ENCODE results near the gene NTHL1. TPM values are rescaled to one million over a fixed set of nuclear protein-coding genes. Genes with fewer than 3 reads are reported as not detected.

Gene NTHL1
- total and polyA plus RNA-seq, 9 donors: 11.5 to 20.2 (median 14.5) TPM

- Histone ChIP-seq H3K4me3 (ENCODE audit: low read length) (no peak overlapping the region), H3K27me3 (ENCODE audit: control insufficient read depth, insufficient read depth, low read length) (no peaks in the 10 kb centered on the region), H3K9me3 (replicated peaks; ENCODE audit: control insufficient read depth, low read depth, low read length) (no peaks in the 10 kb centered on the region), H3K27ac (ENCODE audit: low read length) (no peak overlapping the region), H3K4me1 (ENCODE audit: control insufficient read depth, insufficient read depth, low read length) (peaks cover 32% of the 10 kb centered on the region), H3K36me3 (ENCODE audit: control insufficient read depth, insufficient read depth, low read length) (peaks cover 92% of the 10 kb centered on the region)
- 26% methylated on average over 98 of the region's 101 CpGs for WGBS (ENCODE audit: insufficient coverage)
- peak; percentile 82 for DNase-seq
These were observed 43.3 kb upstream of the NTHL1 start for GRCh38 chr16:2090777-2091546.

- H3K4me3 ChIP-seq (ENCODE audit: low read length): no peak overlapping the region
- H3K4me1 ChIP-seq (ENCODE audit: control insufficient read depth, insufficient read depth, low read length): peaks cover 32% of the 10 kb centered on the region
- H3K27me3 ChIP-seq (ENCODE audit: control insufficient read depth, insufficient read depth, low read length): no peaks in the 10 kb centered on the region
- 84% methylated on average over 14 of the region's 14 CpGs for WGBS (ENCODE audit: insufficient coverage)
- DNase-seq: no peak
- peak overlapping the region; percentile 7 for H3K27ac ChIP-seq (ENCODE audit: low read length)
- H3K9me3 ChIP-seq (replicated peaks; ENCODE audit: control insufficient read depth, low read depth, low read length): no peaks in the 10 kb centered on the region
- H3K36me3 ChIP-seq (ENCODE audit: control insufficient read depth, insufficient read depth, low read length): peaks cover 92% of the 10 kb centered on the region
These were observed 42.8 kb upstream of the NTHL1 start for GRCh38 chr16:2090481-2090776.

DNA sequence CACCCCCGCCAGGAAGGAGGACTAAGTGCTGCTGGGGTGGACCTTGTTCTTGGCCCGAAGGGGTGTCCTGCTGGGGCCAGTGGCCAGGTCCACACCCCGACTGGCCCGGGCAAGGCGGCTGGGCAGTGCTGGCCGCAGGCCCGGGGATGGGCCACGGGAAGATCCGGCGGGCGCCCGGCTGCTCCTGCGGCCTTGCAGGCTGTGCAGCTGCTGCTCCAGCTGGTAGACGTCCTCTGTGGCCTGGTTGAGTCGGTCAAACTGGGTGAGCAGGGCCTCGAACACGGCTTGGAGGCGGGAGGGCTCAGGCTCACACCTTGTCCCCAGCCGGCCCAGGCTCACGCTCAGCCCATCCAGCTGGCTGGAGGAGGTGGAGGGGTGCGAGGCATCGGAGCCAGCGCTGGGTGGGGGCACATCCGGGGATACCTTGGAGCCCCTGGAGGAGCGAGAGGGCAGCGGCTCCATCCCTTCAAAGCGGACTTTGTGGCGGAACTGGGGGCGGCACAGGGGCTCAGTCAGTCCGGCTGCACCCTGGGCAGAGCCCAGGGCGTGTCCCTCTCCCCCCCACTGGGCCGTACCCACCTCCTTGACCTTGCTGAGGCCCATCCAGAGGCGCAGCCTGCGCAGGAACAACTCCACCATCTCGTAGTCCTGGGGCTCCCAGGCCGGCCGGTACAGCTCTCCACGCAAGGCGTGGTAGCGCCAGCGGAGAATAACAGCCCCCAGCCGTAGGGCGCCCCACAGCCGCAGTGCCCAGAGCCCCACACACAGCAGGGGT is 42.3 kb upstream of the NTHL1 start:
- no peaks in the 10 kb centered on the region for H3K9me3 ChIP-seq (replicated peaks; ENCODE audit: control insufficient read depth, low read depth, low read length)
- 82% methylated on average over 36 of the region's 44 CpGs for WGBS (ENCODE audit: insufficient coverage)
- H3K27me3 ChIP-seq (ENCODE audit: control insufficient read depth, insufficient read depth, low read length): no peaks in the 10 kb centered on the region
- no peak overlapping the region for H3K4me3 ChIP-seq (ENCODE audit: low read length)
- H3K4me1 ChIP-seq (ENCODE audit: control insufficient read depth, insufficient read depth, low read length): peaks cover 32% of the 10 kb centered on the region
- peak overlapping the region; percentile 13 for H3K27ac ChIP-seq (ENCODE audit: low read length)
- peak; percentile 58 for DNase-seq
- H3K36me3 ChIP-seq (ENCODE audit: control insufficient read depth, insufficient read depth, low read length): peaks cover 93% of the 10 kb centered on the region

DNA sequence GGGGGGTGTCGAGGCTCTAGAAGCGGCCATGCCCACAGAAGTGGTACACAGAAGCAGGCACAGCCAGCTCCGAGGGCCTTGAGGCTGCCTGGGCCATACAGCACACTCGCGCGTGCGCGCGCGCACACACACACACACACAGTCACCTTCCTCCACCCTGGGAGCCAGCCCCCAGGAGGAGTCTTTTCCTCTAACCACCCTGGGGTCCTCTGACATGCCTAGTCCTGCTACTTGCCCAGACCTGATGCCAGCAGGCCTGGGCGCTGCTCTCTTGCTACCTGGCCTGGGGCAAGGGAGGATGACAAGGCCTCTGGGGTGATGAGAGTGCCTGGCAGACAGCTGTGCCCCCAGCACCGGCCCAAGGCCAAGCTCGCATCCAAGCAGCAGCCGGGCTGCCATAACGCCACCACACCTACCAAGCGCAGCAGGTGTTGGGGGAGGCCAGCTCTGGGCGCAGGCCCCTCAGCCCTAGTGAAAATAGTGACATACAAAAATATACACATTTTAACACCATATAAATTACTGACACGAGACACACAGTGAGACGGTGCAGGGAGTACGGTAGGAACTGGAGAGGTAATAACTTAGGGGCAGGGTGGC is 41.2 kb upstream of the NTHL1 start:
- Histone ChIP-seq H3K9me3 (replicated peaks; ENCODE audit: control insufficient read depth, low read depth, low read length) (no peaks in the 10 kb centered on the region), H3K36me3 (ENCODE audit: control insufficient read depth, insufficient read depth, low read length) (peaks cover 92% of the 10 kb centered on the region), H3K27me3 (ENCODE audit: control insufficient read depth, insufficient read depth, low read length) (no peaks in the 10 kb centered on the region), H3K4me3 (ENCODE audit: low read length) (no peak overlapping the region), H3K4me1 (ENCODE audit: control insufficient read depth, insufficient read depth, low read length) (peaks cover 32% of the 10 kb centered on the region), H3K27ac (ENCODE audit: low read length) (no peak overlapping the region)
- no peak for DNase-seq
- 83% methylated on average over 5 of the region's 20 CpGs for WGBS (ENCODE audit: insufficient coverage)

GRCh38 chr16:2087748-2088631 is 40.4 kb upstream of the NTHL1 start:
- Histone ChIP-seq H3K4me3 (ENCODE audit: low read length) (no peak overlapping the region), H3K9me3 (replicated peaks; ENCODE audit: control insufficient read depth, low read depth, low read length) (no peaks in the 10 kb centered on the region), H3K27ac (ENCODE audit: low read length) (no peak overlapping the region), H3K4me1 (ENCODE audit: control insufficient read depth, insufficient read depth, low read length) (peaks cover 40% of the 10 kb centered on the region), H3K27me3 (ENCODE audit: control insufficient read depth, insufficient read depth, low read length) (no peaks in the 10 kb centered on the region), H3K36me3 (ENCODE audit: control insufficient read depth, insufficient read depth, low read length) (peaks cover 92% of the 10 kb centered on the region)
- no peak for DNase-seq
- WGBS (ENCODE audit: insufficient coverage): 80% methylated on average over 34 of the region's 41 CpGs

DNA sequence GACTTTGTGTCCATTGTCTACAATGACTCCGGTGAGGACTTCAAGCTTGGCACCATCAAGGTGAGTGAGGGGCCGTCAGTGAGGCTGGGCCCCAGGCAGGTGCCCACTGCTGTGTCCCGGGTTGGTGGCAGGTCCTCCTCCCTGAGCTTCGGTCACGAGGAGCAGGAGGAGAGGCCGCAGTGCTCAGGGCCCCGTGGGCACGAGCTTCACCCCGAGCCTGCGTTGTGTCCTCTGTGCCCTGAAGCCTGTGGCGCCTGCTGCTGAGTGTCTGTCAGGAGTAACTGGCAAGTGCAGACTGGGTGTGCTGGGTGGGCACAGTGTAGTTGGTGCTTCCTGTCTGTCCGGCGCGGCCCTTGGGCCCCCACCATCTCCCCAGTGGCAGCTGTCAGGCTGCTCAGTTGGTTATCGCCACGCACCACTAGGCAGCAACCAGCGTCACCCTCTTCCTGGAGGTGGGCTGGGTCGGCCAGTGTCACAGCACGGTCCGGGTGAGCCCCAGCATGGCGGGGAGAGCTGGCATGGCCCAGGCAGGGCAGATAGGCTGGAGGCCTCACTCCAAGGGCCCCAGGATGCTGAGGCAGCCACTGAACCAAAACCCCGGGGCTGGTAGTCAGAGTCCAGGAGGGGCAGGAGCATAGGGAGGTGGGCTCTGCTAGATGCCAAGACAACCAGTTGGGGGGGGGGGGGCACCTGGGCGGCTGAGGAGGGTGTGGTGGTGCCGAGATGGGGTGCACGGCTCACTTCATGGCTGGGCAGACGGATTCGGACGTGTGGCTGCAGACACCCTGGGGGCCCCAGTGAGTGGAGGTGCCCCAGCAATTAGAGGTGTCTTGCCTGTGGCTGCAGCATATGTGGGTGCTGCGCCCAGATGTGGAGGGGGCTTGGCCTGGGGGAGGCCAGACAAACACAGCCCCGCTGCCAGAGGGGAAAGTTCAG is 39.4 kb upstream of the NTHL1 start:
- Histone ChIP-seq H3K9me3 (replicated peaks; ENCODE audit: control insufficient read depth, low read depth, low read length) (no peaks in the 10 kb centered on the region), H3K36me3 (ENCODE audit: control insufficient read depth, insufficient read depth, low read length) (peaks cover 91% of the 10 kb centered on the region), H3K27me3 (ENCODE audit: control insufficient read depth, insufficient read depth, low read length) (no peaks in the 10 kb centered on the region), H3K27ac (ENCODE audit: low read length) (no peak overlapping the region), H3K4me1 (ENCODE audit: control insufficient read depth, insufficient read depth, low read length) (peaks cover 41% of the 10 kb centered on the region), H3K4me3 (ENCODE audit: low read length) (no peak overlapping the region)
- 86% methylated on average over 23 of the region's 30 CpGs for WGBS (ENCODE audit: insufficient coverage)
- no peak for DNase-seq

DNA sequence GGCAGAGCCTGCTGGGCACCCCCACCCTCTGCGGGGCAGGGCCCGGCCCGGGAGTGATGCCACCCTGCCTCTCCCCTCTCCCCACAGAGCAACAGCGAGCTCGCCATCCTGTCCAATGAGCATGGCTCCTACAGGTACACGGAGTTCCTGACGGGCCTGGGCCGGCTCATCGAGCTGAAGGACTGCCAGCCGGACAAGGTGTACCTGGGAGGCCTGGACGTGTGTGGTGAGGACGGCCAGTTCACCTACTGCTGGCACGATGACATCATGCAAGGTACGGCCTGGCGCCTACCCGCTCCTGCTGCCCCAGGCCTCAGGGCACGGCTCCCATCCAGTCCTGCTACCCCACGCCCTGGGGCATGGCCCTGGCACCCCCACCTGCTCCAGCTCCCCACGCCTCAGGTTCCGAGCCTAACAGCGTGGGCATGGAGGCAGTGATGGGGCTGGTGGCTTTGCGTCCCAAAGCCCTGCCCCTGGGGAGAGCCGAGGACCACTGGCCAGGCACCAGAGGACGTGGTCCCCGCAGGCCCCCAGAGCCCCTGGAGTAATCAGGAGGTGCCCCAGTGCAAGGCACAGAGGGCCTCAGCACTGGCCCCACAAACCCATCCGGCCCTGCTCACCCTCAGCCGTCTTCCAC is 38.6 kb upstream of the NTHL1 start:
- no peak for DNase-seq
- Histone ChIP-seq H3K27me3 (ENCODE audit: control insufficient read depth, insufficient read depth, low read length) (no peaks in the 10 kb centered on the region), H3K27ac (ENCODE audit: low read length) (no peak overlapping the region), H3K4me3 (ENCODE audit: low read length) (no peak overlapping the region), H3K36me3 (ENCODE audit: control insufficient read depth, insufficient read depth, low read length) (peaks cover 92% of the 10 kb centered on the region), H3K4me1 (ENCODE audit: control insufficient read depth, insufficient read depth, low read length) (peaks cover 42% of the 10 kb centered on the region), H3K9me3 (replicated peaks; ENCODE audit: control insufficient read depth, low read depth, low read length) (no peaks in the 10 kb centered on the region)
- 90% methylated on average over 27 of the region's 27 CpGs for WGBS (ENCODE audit: insufficient coverage)

DNA sequence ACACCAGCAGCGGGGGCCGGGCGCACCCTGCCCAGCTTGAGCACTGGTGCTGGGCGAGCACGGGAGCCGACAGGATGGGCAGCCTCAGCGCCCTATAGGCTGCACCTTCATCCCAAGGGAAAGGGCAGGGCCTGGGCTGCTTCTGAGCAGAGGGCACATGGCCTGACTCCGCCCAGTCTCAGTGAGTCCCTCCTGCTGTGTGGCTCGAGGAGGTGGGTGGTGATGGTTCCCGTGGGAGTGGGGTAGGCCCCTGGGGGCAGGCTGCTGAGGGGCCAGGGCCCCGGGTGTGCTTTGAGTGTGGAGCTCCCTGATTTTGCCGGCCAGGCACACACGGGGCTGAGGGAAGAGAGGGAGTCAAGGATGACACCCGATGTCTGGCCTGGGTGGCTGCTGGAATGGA is 38.0 kb upstream of the NTHL1 start:
- WGBS (ENCODE audit: insufficient coverage): 78% methylated on average over 14 of the region's 14 CpGs
- Histone ChIP-seq H3K4me1 (ENCODE audit: control insufficient read depth, insufficient read depth, low read length) (peaks cover 41% of the 10 kb centered on the region), H3K4me3 (ENCODE audit: low read length) (no peak overlapping the region), H3K36me3 (ENCODE audit: control insufficient read depth, insufficient read depth, low read length) (peaks cover 94% of the 10 kb centered on the region), H3K27ac (ENCODE audit: low read length) (no peak overlapping the region), H3K27me3 (ENCODE audit: control insufficient read depth, insufficient read depth, low read length) (no peaks in the 10 kb centered on the region), H3K9me3 (replicated peaks; ENCODE audit: control insufficient read depth, low read depth, low read length) (no peaks in the 10 kb centered on the region)
- no peak for DNase-seq
